HG03108 (cell line): Measurements from ENCODE around the gene OR6S1.
"Not testable (repeated sequence)": the region's sequence is repeated elsewhere in the genome, so short reads cannot be mapped to it uniquely, and the experiment has no call there.

ENCODE experiments used
- ATAC-seq: cut with Tn5 transposase; IDR thresholded peaks from one replicate; pipeline ENCODE4 v1.9.1; 2021; ENCODE audit warnings: moderate library complexity; ENCODE audit not compliant: unreplicated experiment

Gene OR6S1

GRCh38 chr14:20631880-20632389, 9.6 kb downstream of the OR6S1 start:
- no peak for ATAC-seq

GRCh38 chr14:20631023-20631879, 10.2 kb downstream of the OR6S1 start:
- no peak for ATAC-seq

DNA sequence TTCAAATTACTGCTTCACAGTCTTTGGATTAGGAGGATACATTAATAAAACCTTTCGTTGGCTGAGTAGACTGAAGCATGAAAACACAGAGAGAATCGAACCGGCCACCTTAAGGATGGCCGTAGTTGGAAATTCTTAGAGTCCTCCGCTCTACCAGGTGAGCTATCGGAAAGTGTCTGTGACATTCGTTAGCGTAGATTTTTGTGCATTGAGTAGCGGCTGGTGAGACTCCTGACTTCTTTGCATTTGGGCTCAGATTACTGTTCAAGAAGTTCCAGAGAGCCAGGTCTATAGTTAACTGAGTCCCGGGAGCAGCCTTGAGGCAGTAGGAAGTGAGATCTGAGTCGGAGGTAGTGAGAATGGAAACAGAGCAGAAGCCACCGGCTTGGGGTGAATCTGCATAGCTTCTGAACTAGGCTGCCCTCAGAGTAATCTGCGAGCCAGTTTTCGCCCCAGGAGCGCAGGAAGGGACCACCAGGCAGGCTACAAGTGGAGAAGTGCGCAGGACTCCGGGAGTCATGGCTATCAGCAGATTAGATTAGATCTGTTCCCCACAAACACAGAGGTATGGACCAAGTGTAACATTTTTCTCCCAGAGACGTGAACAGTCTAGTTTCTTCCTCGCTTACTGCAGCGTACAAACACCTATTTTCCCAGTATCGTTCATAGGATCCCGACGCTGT, 11.0 kb downstream of the OR6S1 start:
- ATAC-seq, result no peak

DNA sequence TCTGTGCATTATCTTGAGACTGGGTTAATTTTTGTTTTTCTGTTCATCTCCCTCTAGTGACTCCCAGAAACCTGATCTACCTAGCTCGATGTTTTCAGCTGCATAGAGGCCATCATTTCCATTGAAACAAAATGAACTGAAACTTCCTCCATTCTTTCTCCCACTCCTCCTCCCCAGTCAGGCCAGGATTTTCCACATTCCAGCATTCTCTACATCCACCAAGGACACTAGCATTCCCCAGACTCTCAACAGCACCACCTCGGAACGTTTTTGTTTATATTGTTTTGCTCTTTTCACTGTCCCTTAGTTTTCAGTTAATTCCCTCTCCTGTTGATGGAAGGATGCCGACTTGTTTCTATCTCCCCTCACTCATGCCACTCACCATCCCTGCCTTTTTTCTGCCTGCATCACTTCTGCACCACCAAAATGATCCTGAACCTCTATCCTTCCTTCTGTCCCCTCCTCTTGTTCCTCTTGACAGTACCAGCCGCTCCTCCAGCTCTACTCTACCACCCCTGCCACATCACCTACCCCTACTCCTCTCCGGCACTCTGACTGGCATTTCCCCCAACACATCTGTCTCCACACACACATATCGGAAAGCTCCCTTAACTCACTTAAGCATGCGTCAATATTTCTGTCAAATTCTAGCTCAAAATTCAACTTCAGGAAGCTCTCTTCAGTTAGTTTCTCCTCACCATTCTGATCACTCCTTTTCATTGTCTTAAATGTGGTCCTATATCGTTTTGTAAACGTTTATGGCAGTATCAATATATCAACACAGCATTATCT, 13.2 kb downstream of the OR6S1 start:
- ATAC-seq, result no peak

DNA sequence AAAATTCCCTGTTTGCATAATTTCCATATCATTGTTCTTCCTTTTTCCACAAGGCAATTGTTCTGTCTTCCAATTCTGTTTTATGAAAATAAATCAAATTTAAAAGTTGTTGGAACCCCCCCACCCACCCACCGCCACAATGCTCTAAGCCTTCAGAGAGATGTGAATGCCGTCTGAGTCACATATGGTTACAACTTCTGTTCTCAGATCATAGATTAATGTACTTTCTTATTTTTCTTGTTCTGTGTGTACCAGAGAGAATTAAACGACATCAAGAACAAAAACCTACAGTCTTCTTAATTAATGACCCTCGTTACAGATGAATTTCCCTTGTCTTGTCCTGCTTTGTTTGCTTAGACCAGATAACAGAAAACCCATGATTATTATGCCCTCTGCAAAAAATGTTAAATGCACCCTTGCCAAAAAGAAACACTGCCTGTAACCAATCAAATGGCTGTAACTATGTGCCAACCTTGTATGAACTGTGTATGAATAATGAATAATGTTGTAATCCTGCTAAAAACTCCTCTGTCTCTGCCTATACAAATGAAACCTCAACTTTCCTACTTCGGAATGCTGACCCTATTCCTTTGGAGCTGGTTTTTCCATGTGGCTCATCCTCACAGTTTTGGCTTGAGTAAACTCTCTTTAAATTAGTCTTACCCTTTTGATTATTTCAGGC, 14.0 kb downstream of the OR6S1 start:
- ATAC-seq, result no peak

DNA sequence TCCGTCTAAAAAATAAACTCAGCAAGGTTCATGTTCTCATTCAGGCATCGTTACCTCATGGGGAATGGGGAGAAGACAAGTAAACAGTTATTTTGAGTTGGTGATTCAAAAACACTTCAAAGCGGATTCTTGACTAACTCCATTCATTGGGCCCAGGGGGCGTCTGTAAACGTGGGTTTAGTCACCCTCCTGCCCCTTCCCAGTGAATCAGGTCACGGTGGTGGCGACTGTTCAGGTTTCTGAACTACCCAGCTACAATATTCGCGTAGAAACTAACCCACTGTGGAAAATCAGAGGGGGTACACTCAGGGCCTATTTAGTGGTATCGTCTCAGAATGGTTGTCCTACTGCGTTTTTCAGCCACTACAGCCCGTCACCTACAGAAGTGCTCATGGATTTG, 15.2 kb downstream of the OR6S1 start:
- no peak for ATAC-seq

DNA sequence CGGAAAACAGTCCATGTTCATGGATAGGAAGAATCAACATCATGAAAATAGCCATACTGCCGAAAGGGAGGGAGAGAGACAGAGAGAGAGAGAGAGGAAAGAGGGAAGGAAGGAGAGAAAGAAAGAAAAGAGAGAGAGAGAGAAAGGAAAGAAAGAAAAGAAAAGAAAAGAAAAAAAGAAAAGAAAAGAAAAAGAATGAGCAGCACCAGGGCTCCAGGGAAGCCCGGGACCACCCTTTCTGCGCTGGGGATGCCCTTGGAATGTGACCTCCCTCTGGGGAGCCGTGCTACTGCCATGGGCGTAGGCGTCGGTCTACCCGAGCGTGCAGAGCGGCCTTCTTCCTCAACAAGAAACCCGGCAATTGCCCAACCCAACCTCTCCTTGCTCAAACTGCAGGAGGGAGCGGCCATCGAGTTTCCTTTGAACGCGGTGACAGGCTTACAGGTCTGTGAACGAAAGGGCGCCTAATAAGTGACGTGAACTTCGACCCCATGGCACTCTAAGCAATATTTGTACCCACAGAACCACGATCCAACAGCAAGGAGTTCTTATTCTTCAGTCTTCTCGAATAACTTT, 16.9 kb downstream of the OR6S1 start:
- ATAC-seq, result no peak

DNA sequence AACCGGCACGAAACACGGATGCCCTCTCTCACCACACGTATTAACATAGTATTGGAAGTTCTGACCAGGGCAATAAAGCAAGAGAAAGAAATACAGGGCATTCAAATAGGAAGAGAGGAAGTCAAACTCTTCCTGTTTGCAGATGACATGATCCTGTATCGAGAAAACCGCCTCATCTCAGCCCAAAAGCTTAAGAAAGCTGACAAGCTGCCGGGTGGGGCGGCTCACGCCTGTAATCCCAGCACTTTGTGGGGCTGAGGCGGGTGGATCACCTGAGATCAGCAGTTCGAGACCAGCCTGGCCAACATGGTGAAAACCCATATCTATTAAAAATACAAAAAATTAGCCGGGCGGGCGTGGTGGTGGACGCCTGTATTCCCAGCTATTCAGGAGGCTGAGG, 17.7 kb downstream of the OR6S1 start:
- ATAC-seq, result no peak

DNA sequence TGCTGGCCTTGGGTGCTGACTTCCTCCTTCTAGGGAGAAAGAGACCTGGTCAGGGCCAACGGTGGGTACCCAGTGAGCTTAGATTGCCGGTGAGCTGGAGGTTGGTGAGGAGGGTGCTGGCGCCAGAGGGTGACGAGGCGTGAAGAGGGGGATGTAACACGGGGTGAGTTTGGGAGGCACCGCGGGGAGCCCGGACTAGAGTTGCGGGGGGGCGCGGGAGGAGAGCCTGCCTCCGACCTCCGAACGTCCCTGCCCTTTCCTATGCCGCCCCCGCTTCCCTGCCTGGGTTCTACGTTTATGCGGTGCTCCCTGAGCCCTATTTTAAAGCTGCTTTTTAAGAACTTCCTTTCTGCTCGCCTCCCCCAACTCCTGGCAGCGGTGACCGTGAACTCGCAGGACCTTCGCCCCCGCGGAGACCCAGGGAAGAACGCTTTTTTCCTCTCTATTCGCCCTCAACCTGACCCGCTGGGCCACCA, 18.6 kb downstream of the OR6S1 start:
- ATAC-seq, result no peak

- no peak for ATAC-seq
These were observed 20.6 kb downstream of the OR6S1 start for GRCh38 chr14:20620798-20621478.

- ATAC-seq, result not testable (repeated sequence)
These were observed 21.8 kb downstream of the OR6S1 start for GRCh38 chr14:20619688-20620087.

DNA sequence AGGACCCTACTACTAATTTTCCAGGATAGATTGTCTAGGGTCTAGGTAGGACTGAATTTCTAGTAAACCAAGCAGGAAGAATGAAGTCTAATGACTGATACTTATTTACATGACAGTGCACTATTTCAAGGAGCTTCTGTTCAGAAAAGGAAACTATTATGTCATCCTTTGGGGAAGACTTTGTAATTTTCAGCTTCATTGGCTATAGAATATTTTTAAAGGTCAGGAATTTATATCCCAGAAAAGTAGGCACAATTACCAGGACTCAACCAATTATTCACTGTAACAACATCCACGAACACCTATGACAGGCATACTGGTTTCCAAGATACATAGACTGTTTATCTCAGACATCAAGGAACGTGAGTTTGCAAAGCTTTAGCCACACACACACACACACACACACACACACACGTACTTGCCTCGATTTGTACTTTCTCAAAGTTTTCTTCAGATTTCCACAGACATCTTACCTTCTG, 23.2 kb downstream of the OR6S1 start:
- ATAC-seq, result no peak

DNA sequence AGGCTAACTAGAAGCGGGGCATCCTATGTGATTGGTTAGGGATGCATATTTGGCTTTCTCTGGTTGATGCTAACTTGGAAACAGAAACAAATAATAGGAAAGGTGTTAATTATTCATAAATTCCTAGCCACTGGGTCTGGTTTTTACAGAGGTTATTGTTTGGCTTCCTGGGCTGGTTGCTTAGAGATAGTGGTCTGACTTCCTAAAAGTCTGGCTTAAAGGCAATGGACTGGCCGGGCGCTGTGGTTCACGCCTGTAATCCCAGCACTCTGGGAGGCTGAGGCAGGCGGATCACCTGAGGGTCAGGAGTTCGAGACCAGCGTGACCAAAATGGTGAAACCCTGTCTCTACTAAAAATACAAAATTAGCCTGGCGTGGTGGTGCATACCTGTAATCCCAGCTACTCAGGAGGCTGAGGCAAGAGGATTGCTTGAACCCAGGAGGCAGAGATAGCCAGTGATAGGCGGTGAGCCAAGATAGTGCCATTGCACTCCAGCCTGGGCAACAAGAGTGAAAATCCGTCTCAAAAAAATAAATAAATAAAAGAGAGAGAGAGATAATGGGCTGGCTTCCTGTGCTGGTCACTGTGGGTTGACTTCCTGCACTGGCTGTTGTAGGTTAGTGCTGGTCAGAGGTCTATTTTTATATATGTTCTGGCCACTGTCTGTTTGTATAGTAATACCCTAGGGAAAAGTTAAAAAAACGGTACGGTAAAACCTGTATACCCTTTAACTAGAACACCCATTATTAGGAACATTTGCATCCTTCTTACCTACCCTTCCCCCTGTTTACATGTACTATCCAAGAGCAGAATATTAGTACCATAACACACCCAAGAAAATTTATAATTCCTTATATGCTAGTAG, 24.1 kb downstream of the OR6S1 start:
- peak; percentile 42 for ATAC-seq

GRCh38 chr14:20615996-20616395, 25.5 kb downstream of the OR6S1 start:
- no peak for ATAC-seq

DNA sequence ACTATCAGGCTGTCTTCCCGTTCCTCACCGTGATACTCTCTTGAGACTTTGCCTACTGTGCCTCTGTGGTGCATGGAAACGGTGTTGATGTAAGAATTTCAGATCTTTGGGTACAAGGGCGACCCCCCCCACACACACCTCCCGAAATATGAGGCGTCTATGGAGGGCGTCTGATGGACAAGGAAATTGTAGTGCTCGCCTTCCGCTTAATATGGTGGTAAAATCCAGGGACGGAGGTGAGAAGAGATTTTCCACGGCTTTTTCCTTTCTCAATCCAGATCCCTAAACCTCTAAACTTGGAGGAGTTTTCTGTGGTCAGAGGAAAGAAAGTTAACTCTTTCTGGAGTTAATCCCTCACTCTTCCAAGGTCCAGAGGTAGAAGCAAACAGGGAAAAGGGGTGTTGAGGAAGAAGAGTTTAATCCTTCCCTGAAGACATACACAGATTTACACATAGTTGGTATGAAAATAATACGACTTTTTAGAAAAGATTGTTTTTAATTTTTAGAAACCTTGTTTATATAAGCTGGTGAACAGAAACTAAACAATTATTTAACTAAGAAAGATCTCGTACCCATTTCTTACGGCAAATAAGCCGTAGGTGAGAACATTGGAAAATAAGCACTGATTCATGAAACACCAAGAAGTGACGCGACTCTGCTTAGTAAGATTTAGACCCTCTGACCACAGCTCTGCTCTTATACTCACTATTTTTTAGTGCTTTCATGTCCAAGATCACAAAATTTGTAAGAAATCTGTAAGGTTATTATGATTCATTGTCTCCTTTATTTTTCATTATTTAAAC, 27.3 kb downstream of the OR6S1 start:
- no peak for ATAC-seq

DNA sequence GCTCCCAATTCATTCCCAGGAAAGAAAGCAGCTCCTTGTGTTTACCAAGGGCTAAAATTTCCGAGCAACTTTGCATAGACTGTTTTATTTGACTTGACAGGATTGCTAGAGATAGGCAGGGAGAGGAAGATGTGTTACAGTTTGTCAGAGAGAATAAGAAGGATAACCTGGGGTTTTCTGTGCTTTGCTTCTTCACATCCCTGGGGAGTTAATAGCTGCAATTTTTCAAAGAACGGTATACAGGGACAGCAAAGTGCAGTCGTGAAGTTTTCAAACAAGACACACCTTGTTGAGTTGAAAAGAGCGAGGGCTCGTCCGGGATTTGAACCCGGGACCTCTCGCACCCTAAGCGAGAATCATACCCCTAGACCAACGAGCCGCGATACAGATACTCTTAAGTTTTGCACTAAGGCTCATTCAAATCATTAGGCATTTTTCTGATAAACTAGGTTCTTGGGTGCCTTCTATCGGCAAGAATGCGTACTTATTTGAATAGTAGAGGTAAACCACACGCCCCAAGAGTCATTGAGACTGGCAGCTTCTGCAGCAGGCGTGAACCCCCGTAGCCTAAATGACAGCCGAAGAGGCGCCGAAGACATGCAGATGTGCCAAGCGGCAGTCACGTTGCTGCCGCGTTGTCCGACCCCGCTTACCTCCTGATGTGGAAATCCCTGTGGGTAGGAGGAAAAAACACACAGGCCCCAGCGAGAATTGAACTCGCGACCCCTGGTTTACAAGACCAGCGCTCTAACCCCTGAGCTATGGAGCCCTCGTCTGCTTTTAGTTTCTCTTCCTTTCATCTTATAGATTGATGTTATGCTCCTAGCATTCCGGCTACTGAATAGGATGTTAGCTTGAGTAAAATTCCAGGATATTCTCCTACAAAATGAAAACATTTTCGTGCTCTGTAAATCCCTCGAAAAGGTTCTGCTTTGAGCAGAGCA, 28.1 kb downstream of the OR6S1 start:
- peak; percentile 53 for ATAC-seq

- no peak for ATAC-seq
These were observed 29.1 kb downstream of the OR6S1 start for GRCh38 chr14:20612403-20612802.
